ENCODE measurements around the gene HES5. TPM values are rescaled to one million over a fixed set of nuclear protein-coding genes. Genes with fewer than 3 reads are reported as not detected.
A peak's percentile ranks its signal among the peaks of the same experiment; 100 is the strongest.

The HES5 gene
- polyA plus RNA-seq, 3 donors, result not detected

DNA sequence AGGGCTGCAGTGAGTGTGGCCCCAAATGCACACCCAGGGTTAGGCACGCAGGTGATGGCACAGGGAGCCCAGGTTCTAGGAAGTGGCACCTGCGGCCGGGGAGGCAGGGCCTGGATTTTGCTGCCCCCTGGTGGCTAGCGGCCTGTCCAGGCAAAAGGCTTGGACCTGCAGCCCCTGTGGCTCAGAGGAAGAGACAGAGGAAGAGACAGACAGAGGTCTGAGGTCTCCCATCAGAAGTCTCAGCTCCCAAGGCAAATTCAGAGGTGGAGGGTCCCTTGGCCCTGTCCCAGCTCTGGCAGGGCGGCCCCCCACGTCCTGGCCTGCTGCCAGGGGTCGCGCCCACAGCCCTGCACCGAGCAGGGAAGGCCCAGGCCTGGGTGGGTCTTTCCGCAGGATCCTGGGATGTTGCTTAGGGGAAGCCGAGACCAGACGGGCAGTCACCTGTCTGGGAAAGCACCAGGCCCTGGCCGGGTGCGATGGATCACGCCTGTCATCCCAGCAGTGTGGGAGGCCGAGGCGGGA is 18.1 kb upstream of the HES5 start:
- Histone ChIP-seq H3K9me3 (replicated peaks in 1 of 2; ENCODE audit: control insufficient read depth in 1 of 2, insufficient read depth in 1 of 2, low read length in 2 of 2) (no peaks in the 10 kb centered on the region), H3K4me1 (ENCODE audit: control insufficient read depth in 1 of 2, insufficient read depth in 2 of 2, low read length in 2 of 2) (peaks cover 40 to 52% of the 10 kb centered on the region in 2 donors), H3K36me3 (replicated peaks in 1 of 2; ENCODE audit: control insufficient read depth in 1 of 2, insufficient read depth in 2 of 2, low read length in 2 of 2) (no peaks in the 10 kb centered on the region), H4K20me1 (ENCODE audit: insufficient read depth, low read length) (peaks cover 11% of the 10 kb centered on the region), H3K79me2 (ENCODE audit: insufficient read depth, low read length) (peaks cover 8% of the 10 kb centered on the region), H3K27me3 (ENCODE audit: control insufficient read depth in 2 of 2, insufficient read depth in 2 of 2, low read length in 2 of 2) (peaks cover 0 to 1% of the 10 kb centered on the region in 2 donors), H3K9ac (ENCODE audit: insufficient read depth, low read length, poor library complexity, severe bottlenecking) (peak overlapping the region; percentile 86), H3K4me2 (replicated peaks; ENCODE audit: extremely low read depth, low read length, poor library complexity, severe bottlenecking) (peak overlapping the region; percentile 80), H3K27ac (ENCODE audit: low read depth in 1 of 2, low read length in 2 of 2) (peak overlapping the region; percentile 99 to 100), H3K4me3 (replicated peaks in 1 of 3; ENCODE audit: low read depth in 2 of 3, low read length in 3 of 3) (peak overlapping the region; percentile 52 to 88 (median 76)), H2AFZ (ENCODE audit: insufficient read depth, low read depth, low read length, poor library complexity, severe bottlenecking) (peak overlapping the region; percentile 49)
- DNase-seq, result peak; percentile 74 to 83 (median 82)
- peaks cover 27% of the 10 kb centered on the region for H3K4me1 Mint-ChIP-seq
- peak overlapping the region; percentile 95 to 99 (median 97) for H3K27ac Mint-ChIP-seq
- peaks cover 0 to 3% (median 0%) of the 10 kb centered on the region in 7 donors for H3K9me3 Mint-ChIP-seq
- intact Hi-C loops (cut with micrococcal nuclease), result loop anchor here (1.0 to 10.0 kb wide), 5 partner anchors 37 to 416 kb away; partner anchors contain the start of genes PEX10 (in 2 of the 2) and FAAP20 (in 1 of the 2)
- TF ChIP-seq, protein P1, sequence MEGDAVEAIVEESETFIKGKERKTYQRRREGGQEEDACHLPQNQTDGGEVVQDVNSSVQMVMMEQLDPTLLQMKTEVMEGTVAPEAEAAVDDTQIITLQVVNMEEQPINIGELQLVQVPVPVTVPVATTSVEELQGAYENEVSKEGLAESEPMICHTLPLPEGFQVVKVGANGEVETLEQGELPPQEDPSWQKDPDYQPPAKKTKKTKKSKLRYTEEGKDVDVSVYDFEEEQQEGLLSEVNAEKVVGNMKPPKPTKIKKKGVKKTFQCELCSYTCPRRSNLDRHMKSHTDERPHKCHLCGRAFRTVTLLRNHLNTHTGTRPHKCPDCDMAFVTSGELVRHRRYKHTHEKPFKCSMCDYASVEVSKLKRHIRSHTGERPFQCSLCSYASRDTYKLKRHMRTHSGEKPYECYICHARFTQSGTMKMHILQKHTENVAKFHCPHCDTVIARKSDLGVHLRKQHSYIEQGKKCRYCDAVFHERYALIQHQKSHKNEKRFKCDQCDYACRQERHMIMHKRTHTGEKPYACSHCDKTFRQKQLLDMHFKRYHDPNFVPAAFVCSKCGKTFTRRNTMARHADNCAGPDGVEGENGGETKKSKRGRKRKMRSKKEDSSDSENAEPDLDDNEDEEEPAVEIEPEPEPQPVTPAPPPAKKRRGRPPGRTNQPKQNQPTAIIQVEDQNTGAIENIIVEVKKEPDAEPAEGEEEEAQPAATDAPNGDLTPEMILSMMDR (IDR thresholded peaks at IDR 0.05), result peak; percentile 95
- WGBS (ENCODE audit: insufficient coverage), result 4% methylated on average over 16 of the region's 17 CpGs
- peaks cover 2 to 16% (median 7%) of the 10 kb centered on the region in 3 donors for H3K27me3 Mint-ChIP-seq (ENCODE audit: low read depth in 3 of 3)
- H3K36me3 Mint-ChIP-seq, result no peaks in the 10 kb centered on the region
- H3K4me3 Mint-ChIP-seq, result peak overlapping the region; percentile 76 to 81

DNA sequence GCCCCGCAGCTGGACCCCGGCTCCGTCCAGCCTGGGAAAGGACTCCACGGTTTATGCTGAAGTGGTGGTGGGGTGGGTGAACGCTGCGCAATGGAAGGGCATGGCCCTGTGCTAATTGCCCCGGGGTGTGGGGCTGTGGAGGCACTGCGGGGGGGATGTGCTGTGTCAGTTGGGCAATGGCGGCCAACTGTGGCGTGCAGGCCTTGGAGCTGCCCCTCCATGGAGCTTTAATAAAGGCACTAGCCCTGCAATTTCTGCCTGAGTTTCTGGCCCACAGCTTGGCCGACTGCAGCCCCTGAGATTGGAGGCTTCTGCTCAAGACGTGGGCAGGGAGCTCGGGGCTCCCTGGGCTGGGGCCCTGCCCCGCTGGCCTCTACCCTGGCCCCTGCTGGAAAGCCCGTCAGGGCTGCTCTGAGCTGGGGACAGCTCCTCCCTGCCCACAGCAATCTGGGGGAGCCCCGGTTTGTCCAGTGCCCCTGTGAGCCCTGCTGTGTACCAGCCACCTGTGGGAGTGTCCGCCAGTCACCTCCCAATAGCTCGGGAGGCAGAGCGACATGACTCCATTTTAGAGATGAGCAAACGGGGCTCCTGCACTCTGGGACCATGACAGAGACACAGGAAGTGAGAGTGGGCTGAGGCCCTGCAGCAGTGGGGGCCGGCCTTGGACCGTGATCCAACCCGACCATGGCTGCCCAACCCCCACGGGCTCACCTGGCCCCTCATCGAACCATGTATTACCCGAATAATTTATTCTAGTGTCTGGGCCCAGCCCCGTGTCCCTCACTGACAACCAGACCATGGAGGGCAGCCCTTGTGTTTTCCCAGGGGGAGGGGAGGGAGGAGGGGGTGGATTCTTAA is 17.4 kb upstream of the HES5 start:
- Histone ChIP-seq H3K27me3 (ENCODE audit: control insufficient read depth in 2 of 2, insufficient read depth in 2 of 2, low read length in 2 of 2) (peaks cover 0 to 7% of the 10 kb centered on the region in 2 donors), H3K4me3 (replicated peaks in 1 of 3; ENCODE audit: low read depth in 2 of 3, low read length in 3 of 3) (peak overlapping the region; percentile 52 to 88 (median 76)), H3K9me3 (replicated peaks in 1 of 2; ENCODE audit: control insufficient read depth in 1 of 2, insufficient read depth in 1 of 2, low read length in 2 of 2) (no peaks in the 10 kb centered on the region), H3K9ac (ENCODE audit: insufficient read depth, low read length, poor library complexity, severe bottlenecking) (peak overlapping the region; percentile 86), H3K4me2 (replicated peaks; ENCODE audit: extremely low read depth, low read length, poor library complexity, severe bottlenecking) (peak overlapping the region; percentile 80), H4K20me1 (ENCODE audit: insufficient read depth, low read length) (peaks cover 11% of the 10 kb centered on the region), H3K4me1 (ENCODE audit: control insufficient read depth in 1 of 2, insufficient read depth in 2 of 2, low read length in 2 of 2) (peaks cover 40 to 52% of the 10 kb centered on the region in 2 donors), H3K27ac (ENCODE audit: low read depth in 1 of 2, low read length in 2 of 2) (peak overlapping the region; percentile 99 to 100), H3K36me3 (replicated peaks in 1 of 2; ENCODE audit: control insufficient read depth in 1 of 2, insufficient read depth in 2 of 2, low read length in 2 of 2) (no peaks in the 10 kb centered on the region), H3K79me2 (ENCODE audit: insufficient read depth, low read length) (peaks cover 8% of the 10 kb centered on the region), H2AFZ (ENCODE audit: insufficient read depth, low read depth, low read length, poor library complexity, severe bottlenecking) (peak overlapping the region; percentile 56)
- peaks cover 2 to 23% (median 10%) of the 10 kb centered on the region in 3 donors for H3K27me3 Mint-ChIP-seq (ENCODE audit: low read depth in 3 of 3)
- peaks cover 0 to 3% (median 0%) of the 10 kb centered on the region in 7 donors for H3K9me3 Mint-ChIP-seq
- WGBS (ENCODE audit: insufficient coverage), result 16% methylated on average over 21 of the region's 27 CpGs
- DNase-seq, result peak; percentile 32 to 56 (median 34)
- no peaks in the 10 kb centered on the region for H3K36me3 Mint-ChIP-seq
- TF ChIP-seq, protein P1 (IDR thresholded peaks at IDR 0.05), result no peak
- H3K4me3 Mint-ChIP-seq, result peak overlapping the region; percentile 76 to 81
- intact Hi-C loops (cut with micrococcal nuclease), result loop anchor here (1.0 to 10.0 kb wide), 7 partner anchors 21 to 415 kb away; partner anchors contain the start of genes PANK4 (in 2 of the 2), PEX10 (in 2 of the 2), FAAP20 (in 1 of the 2) and PRXL2B (in 1 of the 2)
- H3K4me1 Mint-ChIP-seq, result peaks cover 27% of the 10 kb centered on the region
- H3K27ac Mint-ChIP-seq, result peak overlapping the region; percentile 95 to 99 (median 97)
